Activated CD4-positive, alpha-beta T cell treated with anti-CD3 and anti-CD28 coated beads, Interleukin-10, Interleukin-2, amounts not matched to agents 100 ng/mL and 50 ng/mL, durations not matched to agents 16 hours and 8 hours (primary cell): ENCODE measurements around the gene P2RY14.

ENCODE experiments used
- DNase-seq: peaks from one replicate; pipeline ENCODE4 v3.0.0-alpha.2; 2020

P2RY14 gene

GRCh38 chr3:151300539-151300938 is 22.2 kb upstream of the P2RY14 start:
- no peak for DNase-seq

GRCh38 chr3:151299006-151299405 is 20.7 kb upstream of the P2RY14 start:
- no peak for DNase-seq

- no peak for DNase-seq
Measured at GRCh38 chr3:151297429-151297828, 19.1 kb upstream of the P2RY14 start.

- DNase-seq = no peak
Measured at GRCh38 chr3:151296226-151296625, 17.9 kb upstream of the P2RY14 start.

GRCh38 chr3:151293127-151293526 is 14.8 kb upstream of the P2RY14 start:
- DNase-seq = peak; percentile 29

GRCh38 chr3:151290673-151291072 is 12.3 kb upstream of the P2RY14 start:
- peak; percentile 34 for DNase-seq

GRCh38 chr3:151289445-151289844 is 11.1 kb upstream of the P2RY14 start:
- DNase-seq = no peak

GRCh38 chr3:151285940-151286339 is 7.6 kb upstream of the P2RY14 start:
- no peak for DNase-seq

- peak; percentile 66 for DNase-seq
Measured at GRCh38 chr3:151283907-151284461, 5.6 kb upstream of the P2RY14 start.

GRCh38 chr3:151283387-151283786 is 5.0 kb upstream of the P2RY14 start:
- DNase-seq = peak; percentile 16

- DNase-seq = peak; percentile 75
Measured at GRCh38 chr3:151282921-151283320, 4.6 kb upstream of the P2RY14 start.

- no peak for DNase-seq
Measured at GRCh38 chr3:151281671-151282324, 3.5 kb upstream of the P2RY14 start.

- peak; percentile 50 for DNase-seq
Measured at GRCh38 chr3:151276687-151277042, 1.7 kb downstream of the P2RY14 start.

GRCh38 chr3:151276038-151276686 is 2.2 kb downstream of the P2RY14 start:
- no peak for DNase-seq

- no peak for DNase-seq
Measured at GRCh38 chr3:151275091-151275490, 3.3 kb downstream of the P2RY14 start.

- DNase-seq = no peak
Measured at GRCh38 chr3:151269631-151270030, 8.7 kb downstream of the P2RY14 start.

GRCh38 chr3:151268267-151269235 is 9.8 kb downstream of the P2RY14 start:
- peak; percentile 62 for DNase-seq

GRCh38 chr3:151267066-151267465 is 11.3 kb downstream of the P2RY14 start:
- no peak for DNase-seq

- no peak for DNase-seq
Measured at GRCh38 chr3:151265866-151266265, 12.5 kb downstream of the P2RY14 start.

- no peak for DNase-seq
Measured at GRCh38 chr3:151265166-151265565, 13.2 kb downstream of the P2RY14 start.

GRCh38 chr3:151264605-151265004 is 13.7 kb downstream of the P2RY14 start:
- DNase-seq = no peak

GRCh38 chr3:151262871-151263525 is 15.3 kb downstream of the P2RY14 start:
- DNase-seq = no peak

- no peak for DNase-seq
Measured at GRCh38 chr3:151259664-151260063, 18.7 kb downstream of the P2RY14 start.
